Fibroblast of mammary gland (primary cell): Measurements from ENCODE around the gene LRRC27.

Experiments
- DNase-seq: peaks from one replicate; pipeline ENCODE4 v3.0.0-alpha.2; 2010; ENCODE audit warnings: low read depth
- H3K4me3 ChIP-seq: 2 replicates; pipeline ENCODE4 v1.5.1; 2011; ENCODE audit warnings: low read depth, mild to moderate bottlenecking, low read length, moderate library complexity; ENCODE audit not compliant: control insufficient read depth
- TF ChIP-seq, protein P1 (sequence below): conservative IDR thresholded peaks from 2 replicates; pipeline ENCODE4 v1.5.1; 2011; ENCODE audit warnings: low read depth, low read length, inconsistent platforms; ENCODE audit not compliant: control insufficient read depth, insufficient read depth

The LRRC27 gene

GRCh38 chr10:132406750-132407149, 74.8 kb downstream of the LRRC27 start:
- no peak for DNase-seq
- TF ChIP-seq, protein P1, sequence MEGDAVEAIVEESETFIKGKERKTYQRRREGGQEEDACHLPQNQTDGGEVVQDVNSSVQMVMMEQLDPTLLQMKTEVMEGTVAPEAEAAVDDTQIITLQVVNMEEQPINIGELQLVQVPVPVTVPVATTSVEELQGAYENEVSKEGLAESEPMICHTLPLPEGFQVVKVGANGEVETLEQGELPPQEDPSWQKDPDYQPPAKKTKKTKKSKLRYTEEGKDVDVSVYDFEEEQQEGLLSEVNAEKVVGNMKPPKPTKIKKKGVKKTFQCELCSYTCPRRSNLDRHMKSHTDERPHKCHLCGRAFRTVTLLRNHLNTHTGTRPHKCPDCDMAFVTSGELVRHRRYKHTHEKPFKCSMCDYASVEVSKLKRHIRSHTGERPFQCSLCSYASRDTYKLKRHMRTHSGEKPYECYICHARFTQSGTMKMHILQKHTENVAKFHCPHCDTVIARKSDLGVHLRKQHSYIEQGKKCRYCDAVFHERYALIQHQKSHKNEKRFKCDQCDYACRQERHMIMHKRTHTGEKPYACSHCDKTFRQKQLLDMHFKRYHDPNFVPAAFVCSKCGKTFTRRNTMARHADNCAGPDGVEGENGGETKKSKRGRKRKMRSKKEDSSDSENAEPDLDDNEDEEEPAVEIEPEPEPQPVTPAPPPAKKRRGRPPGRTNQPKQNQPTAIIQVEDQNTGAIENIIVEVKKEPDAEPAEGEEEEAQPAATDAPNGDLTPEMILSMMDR: no peak
- no peak overlapping the region for H3K4me3 ChIP-seq

DNA sequence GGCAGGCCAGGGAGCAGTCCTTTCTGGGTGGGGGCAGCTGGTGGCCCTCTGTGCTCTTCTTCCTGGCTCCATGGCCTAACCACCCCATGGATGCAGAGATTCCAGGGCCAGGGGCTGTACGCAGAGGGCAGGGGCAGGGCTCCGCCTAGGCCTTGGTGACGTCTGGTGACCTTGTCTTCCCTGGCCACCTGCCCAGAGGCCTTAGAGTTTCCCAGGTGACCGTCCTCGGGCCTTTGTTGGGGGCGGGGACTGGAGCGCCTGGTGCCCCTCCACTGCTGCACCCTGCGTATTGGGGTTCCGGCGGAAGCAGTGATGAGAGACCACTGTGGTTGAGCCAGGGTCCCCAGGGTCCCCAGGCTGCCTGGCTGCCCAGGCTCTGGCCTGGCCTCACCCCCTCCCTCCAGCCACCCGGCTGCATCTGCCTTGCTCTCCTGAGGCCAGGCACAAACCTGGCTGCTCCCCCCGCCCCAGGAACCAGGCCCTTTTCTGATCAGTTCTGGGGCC, 75.3 kb downstream of the LRRC27 start:
- TF ChIP-seq, protein P1: no peak
- no peak for DNase-seq
- H3K4me3 ChIP-seq: no peak overlapping the region

DNA sequence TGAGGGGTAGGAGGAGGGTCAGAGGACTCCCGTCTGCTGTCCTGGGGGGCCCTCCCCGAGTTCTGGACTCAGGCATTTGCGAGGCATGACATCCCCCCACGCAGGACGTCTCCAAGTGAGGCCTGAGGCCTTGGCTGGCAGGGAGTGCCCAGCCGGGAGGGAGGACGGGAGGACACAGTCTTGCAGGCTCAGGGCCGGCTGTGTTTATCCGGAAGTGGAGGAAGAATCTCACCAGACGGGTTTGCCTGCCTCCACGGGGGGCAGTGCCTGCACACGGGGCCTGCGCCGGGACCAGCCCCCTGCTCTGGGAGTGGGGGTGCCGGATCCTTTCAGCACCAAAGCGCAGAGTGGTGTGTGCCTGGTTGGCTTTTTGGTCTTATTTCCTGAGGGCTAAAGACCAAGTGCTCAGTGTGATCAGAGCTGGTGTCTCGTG, 75.9 kb downstream of the LRRC27 start:
- TF ChIP-seq, protein P1: no peak
- no peak for DNase-seq
- H3K4me3 ChIP-seq: no peak overlapping the region

DNA sequence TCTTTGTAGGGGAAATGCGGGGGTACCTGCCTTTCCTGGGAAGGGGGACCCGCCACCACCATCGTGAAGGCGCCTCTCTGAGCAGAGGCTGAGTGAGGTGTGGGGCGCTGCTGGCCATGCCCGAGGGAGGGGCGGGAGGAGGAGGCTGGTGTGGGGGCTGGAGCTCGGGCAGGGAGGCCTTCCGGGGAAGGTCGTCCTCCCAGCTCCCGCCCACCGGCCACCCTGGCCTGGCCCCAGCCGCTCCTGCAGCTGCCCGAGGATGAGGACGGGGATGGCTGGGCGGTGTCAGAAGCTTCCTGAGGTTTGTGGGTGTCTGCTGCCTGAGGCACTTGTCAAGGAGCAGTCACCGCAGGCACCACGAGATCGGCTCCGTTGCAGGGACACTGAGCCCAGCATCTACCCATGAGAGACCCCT, 76.4 kb downstream of the LRRC27 start:
- DNase-seq: no peak
- H3K4me3 ChIP-seq: no peak overlapping the region
- TF ChIP-seq, protein P1: no peak

GRCh38 chr10:132408823-132409666, 77.1 kb downstream of the LRRC27 start:
- DNase-seq: no peak
- H3K4me3 ChIP-seq: no peak overlapping the region
- TF ChIP-seq, protein P1: no peak

DNA sequence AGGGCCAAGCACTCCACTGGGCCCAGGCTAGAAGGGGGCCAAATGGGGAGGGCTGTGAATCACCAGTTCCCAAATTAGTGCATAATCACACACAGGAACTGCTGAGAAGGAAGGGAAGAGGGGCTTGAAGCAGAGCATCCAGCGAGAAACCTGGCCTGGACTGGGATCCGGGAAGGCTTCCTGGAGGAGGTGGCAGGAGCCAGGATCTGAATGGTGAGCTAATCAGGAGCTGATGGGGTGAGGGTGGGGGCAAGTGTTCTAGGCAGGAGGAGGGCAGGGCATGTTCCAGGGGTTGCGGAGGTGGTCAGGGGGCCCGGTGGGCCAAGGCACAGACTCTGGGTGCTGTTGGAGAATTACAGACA, 77.7 kb downstream of the LRRC27 start:
- TF ChIP-seq, protein P1: no peak
- DNase-seq: no peak

More for the DNA sequence above, 77.7 kb downstream of the LRRC27 start:
- H3K4me3 ChIP-seq: no peak overlapping the region
